CD14-positive monocyte (primary cell): ENCODE data around the gene SMYD3. TPM values are rescaled to one million over a fixed set of nuclear protein-coding genes. Genes with fewer than 3 reads are reported as not detected.

Experiments
- DNase-seq, 3 donors: peaks; one replicate each; pipeline ENCODE4 v3.0.0-alpha.2; 2011 to 2022
- H2AFZ ChIP-seq: 2 replicates; pipeline ENCODE4 v1.6.0; 2012; ENCODE audit warnings: mild to moderate bottlenecking, low read depth, low read length, inconsistent platforms; ENCODE audit not compliant: insufficient read depth, poor library complexity, severe bottlenecking
- H3K27ac ChIP-seq, 2 donors: 1 replicate in 1 of 2; 2 replicates in 1 of 2; pipeline ENCODE4 v1.5.1; 2012 to 2013; ENCODE audit warnings: low read length in 2 of 2, control low read depth in 1 of 2, inconsistent platforms in 1 of 2, low read depth in 1 of 2, mild to moderate bottlenecking in 1 of 2
- H3K27me3 ChIP-seq, 2 donors: one replicate each; pipeline versions ENCODE4 v1.6.0 to v1.6.1; 2011 to 2013; ENCODE audit warnings: low read length in 2 of 2; ENCODE audit not compliant: control insufficient read depth in 2 of 2, insufficient read depth in 2 of 2
- H3K36me3 ChIP-seq, 2 donors: replicated peaks in 1 of 2; 1 replicate in 1 of 2; 2 replicates in 1 of 2; pipeline versions ENCODE4 v1.5.1 to v1.6.1; 2012 to 2013; ENCODE audit warnings: low read length in 2 of 2, control low read depth in 1 of 2, inconsistent platforms in 1 of 2, mild to moderate bottlenecking in 1 of 2; ENCODE audit not compliant: insufficient read depth in 2 of 2, control insufficient read depth in 1 of 2
- H3K4me1 ChIP-seq, 2 donors: 1 replicate in 1 of 2; 2 replicates in 1 of 2; pipeline versions ENCODE4 v1.5.1 to v1.6.1; 2012 to 2013; ENCODE audit warnings: low read length in 2 of 2, control low read depth in 1 of 2, inconsistent platforms in 1 of 2, mild to moderate bottlenecking in 1 of 2, moderate library complexity in 1 of 2; ENCODE audit not compliant: insufficient read depth in 2 of 2, control insufficient read depth in 1 of 2
- H3K4me2 ChIP-seq: replicated peaks from 2 replicates; pipeline ENCODE3; 2012; ENCODE audit warnings: low read length, moderate library complexity, mild to moderate bottlenecking; ENCODE audit not compliant: poor library complexity, severe bottlenecking; ENCODE audit errors: extremely low read depth
- H3K4me3 ChIP-seq, 3 experiments: fragments of 200-600 bp in 1 of 3; sonication (generic) in 1 of 3; replicated peaks in 1 of 3; 1 replicate in 2 of 3; 2 replicates in 1 of 3; pipeline ENCODE4 v1.5.1; 2011 to 2013; ENCODE audit warnings: low read length in 3 of 3, mild to moderate bottlenecking in 3 of 3, control low read depth in 2 of 3, low read depth in 2 of 3, inconsistent platforms in 1 of 3, moderate library complexity in 1 of 3
- H3K79me2 ChIP-seq: 2 replicates; pipeline ENCODE4 v1.6.0; 2012; ENCODE audit warnings: mild to moderate bottlenecking, control low read depth, inconsistent platforms, low read length, moderate library complexity; ENCODE audit not compliant: insufficient read depth
- H3K9ac ChIP-seq: 2 replicates; pipeline ENCODE4 v1.6.0; 2017; ENCODE audit warnings: low read length, mild to moderate bottlenecking; ENCODE audit not compliant: insufficient read depth, poor library complexity, severe bottlenecking
- H3K9me3 ChIP-seq, 2 donors: replicated peaks in 1 of 2; 1 replicate in 1 of 2; 2 replicates in 1 of 2; pipeline versions ENCODE4 v1.5.1 to v1.6.1; 2012 to 2013; ENCODE audit warnings: low read length in 2 of 2, control low read depth in 1 of 2; ENCODE audit not compliant: control insufficient read depth in 1 of 2, insufficient read depth in 1 of 2
- H4K20me1 ChIP-seq: 2 replicates; pipeline ENCODE4 v1.6.0; 2012; ENCODE audit warnings: mild to moderate bottlenecking, low read length, control low read depth, moderate library complexity; ENCODE audit not compliant: insufficient read depth
- H3K27ac Mint-ChIP-seq, 7 donors: one replicate each; pipeline ENCODE4 v1.8.0; 2020; ENCODE audit warnings: mild to moderate bottlenecking in 7 of 7, mixed read lengths in 7 of 7, moderate library complexity in 6 of 7, inconsistent platforms in 2 of 7
- H3K27me3 Mint-ChIP-seq, 3 donors: one replicate each; pipeline ENCODE4 v1.8.0; 2021 to 2022; ENCODE audit warnings: low read depth in 3 of 3, mild to moderate bottlenecking in 3 of 3, mixed read lengths in 3 of 3, moderate library complexity in 3 of 3, inconsistent platforms in 1 of 3
- H3K36me3 Mint-ChIP-seq, 2 donors: one replicate each; pipeline ENCODE4 v1.8.0; 2020; ENCODE audit warnings: mixed read lengths in 2 of 2, inconsistent platforms in 1 of 2, mild to moderate bottlenecking in 1 of 2
- H3K4me1 Mint-ChIP-seq: one replicate; pipeline ENCODE4 v1.8.0; 2020; ENCODE audit warnings: mild to moderate bottlenecking, mixed read lengths
- H3K4me3 Mint-ChIP-seq, 2 donors: one replicate each; pipeline ENCODE4 v1.8.0; 2020; ENCODE audit warnings: mild to moderate bottlenecking in 2 of 2, mixed read lengths in 2 of 2, moderate library complexity in 1 of 2
- H3K9me3 Mint-ChIP-seq, 7 donors: one replicate each; pipeline ENCODE4 v1.8.0; 2020 to 2022; ENCODE audit warnings: mixed read lengths in 7 of 7, mild to moderate bottlenecking in 6 of 7, moderate library complexity in 6 of 7, inconsistent platforms in 2 of 7
- WGBS: methylation state at CpG from one replicate; pipeline ENCODE4 v1.1.5; 2013; ENCODE audit warnings: missing lambda C conversion rate; ENCODE audit not compliant: insufficient coverage; 5-methylcytosine and 5-hydroxymethylcytosine counted together
- intact Hi-C, 2 donors: fragments of 100-400 bp; cut with micrococcal nuclease; formaldehyde crosslinking; loops; one replicate each; pipeline versions ENCODE4 v1.15.0 to v1.15.1; 2023
- polyA plus RNA-seq, 3 donors: library from polyadenylated mRNA; depleted of rRNA in 1 of 3; unstranded in 2 of 3; stranded (reverse) in 1 of 3; fragments of 300-500 nt in 2 of 3; fragments of >200 nt in 1 of 3; fragmentation: Illumina TruSeq in 2 of 3; gene quantifications; 1 replicate in 2 of 3; 2 replicates in 1 of 3; pipeline ENCODE4 v1.2.3, GENCODE V29; 2012 to 2021
- TF ChIP-seq, protein P1 (sequence below): fragments of 200-600 bp; IDR thresholded peaks from one replicate; pipeline ENCODE4 v1.8.0; 2022; ENCODE audit warnings: antibody characterized with exemption, mild to moderate bottlenecking

The SMYD3 gene
- polyA plus RNA-seq, 3 donors = 2.7 to 8.4 (median 4.0) TPM

DNA sequence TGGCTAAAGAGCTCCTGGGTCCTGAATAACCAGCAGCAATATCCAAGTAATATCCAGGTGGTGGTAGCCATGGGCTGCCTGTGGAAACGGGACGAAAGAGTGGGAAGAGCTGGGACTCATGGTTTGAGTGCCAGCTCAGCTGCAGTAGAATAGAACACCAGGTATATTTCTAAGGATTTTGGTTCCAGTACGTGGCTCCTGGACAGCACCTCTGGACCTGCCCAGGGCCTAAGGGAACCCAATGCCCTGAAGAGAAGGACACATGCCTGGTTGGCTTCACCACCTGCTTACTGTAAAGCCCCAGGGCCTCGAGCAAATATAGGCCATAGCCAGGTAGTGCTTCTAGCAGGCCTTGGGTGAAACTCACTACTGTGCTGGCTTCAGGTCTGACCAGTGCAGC lies 785.6 kb downstream of the SMYD3 start:
- TF ChIP-seq, protein P1, sequence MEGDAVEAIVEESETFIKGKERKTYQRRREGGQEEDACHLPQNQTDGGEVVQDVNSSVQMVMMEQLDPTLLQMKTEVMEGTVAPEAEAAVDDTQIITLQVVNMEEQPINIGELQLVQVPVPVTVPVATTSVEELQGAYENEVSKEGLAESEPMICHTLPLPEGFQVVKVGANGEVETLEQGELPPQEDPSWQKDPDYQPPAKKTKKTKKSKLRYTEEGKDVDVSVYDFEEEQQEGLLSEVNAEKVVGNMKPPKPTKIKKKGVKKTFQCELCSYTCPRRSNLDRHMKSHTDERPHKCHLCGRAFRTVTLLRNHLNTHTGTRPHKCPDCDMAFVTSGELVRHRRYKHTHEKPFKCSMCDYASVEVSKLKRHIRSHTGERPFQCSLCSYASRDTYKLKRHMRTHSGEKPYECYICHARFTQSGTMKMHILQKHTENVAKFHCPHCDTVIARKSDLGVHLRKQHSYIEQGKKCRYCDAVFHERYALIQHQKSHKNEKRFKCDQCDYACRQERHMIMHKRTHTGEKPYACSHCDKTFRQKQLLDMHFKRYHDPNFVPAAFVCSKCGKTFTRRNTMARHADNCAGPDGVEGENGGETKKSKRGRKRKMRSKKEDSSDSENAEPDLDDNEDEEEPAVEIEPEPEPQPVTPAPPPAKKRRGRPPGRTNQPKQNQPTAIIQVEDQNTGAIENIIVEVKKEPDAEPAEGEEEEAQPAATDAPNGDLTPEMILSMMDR = no peak

DNA sequence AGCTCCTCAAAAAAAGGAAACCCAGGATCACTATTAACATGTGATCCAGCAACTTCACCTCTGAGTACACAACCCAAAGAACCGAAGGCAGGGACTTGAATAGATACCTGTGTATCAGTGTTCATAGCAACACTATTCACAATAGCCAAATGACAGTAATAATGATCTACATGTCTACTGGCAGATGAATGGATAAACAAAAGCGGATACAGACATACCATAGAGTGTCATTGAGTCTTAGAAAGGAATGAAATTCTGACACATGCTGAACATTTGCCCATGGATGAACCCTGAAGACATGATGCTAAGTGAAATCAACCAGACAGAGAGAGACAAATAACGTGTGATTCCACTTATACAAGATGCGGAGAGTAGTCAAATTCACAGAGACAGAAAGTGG lies 788.1 kb downstream of the SMYD3 start:
- Histone ChIP-seq H3K36me3 (no peaks in the 10 kb centered on the region), H3K4me2 (no peak overlapping the region), H2AFZ (no peak overlapping the region), H3K4me1 (no peaks in the 10 kb centered on the region), H3K9ac (no peak overlapping the region), H3K27ac (no peak overlapping the region), H3K4me3 (no peak overlapping the region), H4K20me1 (no peaks in the 10 kb centered on the region), H3K27me3 (no peaks in the 10 kb centered on the region), H3K79me2 (no peaks in the 10 kb centered on the region), H3K9me3 (peaks cover 0 to 7% of the 10 kb centered on the region in 2 donors)
- H3K27ac Mint-ChIP-seq = no peak overlapping the region
- H3K27me3 Mint-ChIP-seq = peaks cover 0 to 6% (median 2%) of the 10 kb centered on the region in 3 donors
- 95% methylated on average over 2 of the region's 4 CpGs for WGBS
- DNase-seq = no peak
- no peaks in the 10 kb centered on the region for H3K4me1 Mint-ChIP-seq
- H3K4me3 Mint-ChIP-seq = no peak overlapping the region
- H3K36me3 Mint-ChIP-seq = no peaks in the 10 kb centered on the region
- intact Hi-C loops = no loop called here
- TF ChIP-seq, protein P1 = no peak
- peaks cover 0 to 7% (median 0%) of the 10 kb centered on the region in 7 donors for H3K9me3 Mint-ChIP-seq

More for the DNA sequence above, 785.6 kb downstream of the SMYD3 start:
- H3K4me2 ChIP-seq = no peak overlapping the region
- peaks cover 0 to 11% of the 10 kb centered on the region in 2 donors for H3K9me3 ChIP-seq
- H3K27me3 ChIP-seq = no peaks in the 10 kb centered on the region
- H3K4me1 ChIP-seq = no peaks in the 10 kb centered on the region
- Mint-ChIP-seq H3K27ac (no peak overlapping the region), H3K27me3 (peaks cover 0 to 3% (median 2%) of the 10 kb centered on the region in 3 donors), H3K9me3 (peaks cover 9 to 24% (median 14%) of the 10 kb centered on the region in 7 donors), H3K4me3 (no peak overlapping the region), H3K4me1 (peaks cover 4% of the 10 kb centered on the region), H3K36me3 (no peaks in the 10 kb centered on the region)
- H2AFZ ChIP-seq = no peak overlapping the region
- H3K36me3 ChIP-seq = no peaks in the 10 kb centered on the region
- no peak for DNase-seq
- intact Hi-C loops = no loop called here
- H3K4me3 ChIP-seq = no peak overlapping the region
- H4K20me1 ChIP-seq = no peaks in the 10 kb centered on the region
- H3K79me2 ChIP-seq = no peaks in the 10 kb centered on the region
- no peak overlapping the region for H3K9ac ChIP-seq
- 93% methylated on average over 4 of the region's 4 CpGs for WGBS
- no peak overlapping the region for H3K27ac ChIP-seq
